ENCODE measurements around the gene EIF4A2.

GRCh38 chr3:186757686-186758220 lies 25.6 kb upstream of the EIF4A2 start:
- no peak for TF ChIP-seq CTCF (optimal IDR thresholded peaks at IDR 0.05 in 1 of 3, IDR thresholded peaks at IDR 0.05 in 1 of 3, conservative IDR thresholded peaks at IDR 0.05 in 1 of 3; ENCODE audit: extremely low read depth in 1 of 3, insufficient read depth in 2 of 3, low read length in 3 of 3)
- TF ChIP-seq EZH2 (IDR thresholded peaks at IDR 0.05; ENCODE audit: low read length) = no peak
